Endothelial cell of umbilical vein (primary cell): ENCODE results near the gene PTPRD. TPM values are rescaled to one million over a fixed set of nuclear protein-coding genes. Genes with fewer than 3 reads are reported as not detected.

Experiments used
- BruUV-seq: library from RNA; stranded (reverse); fragments of 400-500 nt; replicated peaks from 2 replicates; lab custom pipeline; 2021; lab: Mats Ljungman, UMichigan
- CTCF ChIA-PET: fragments of 300-600, 350-600 bp; sonication (Branson Sonifier 250); formaldehyde crosslinking; loops from one replicate; lab custom pipeline; 2021; ENCODE audit warnings: antibody characterized with exemption, inconsistent platforms; lab: Charles Lee
- POLR2A ChIA-PET: fragments of 300-600, 350-600 bp; sonication (Branson Sonifier 250); formaldehyde crosslinking; loops from one replicate; lab custom pipeline; 2021; ENCODE audit warnings: antibody characterized with exemption, inconsistent platforms; lab: Charles Lee
- DNase-seq: peaks from one replicate; pipeline ENCODE4 v3.0.0-alpha.2; 2011; ENCODE audit warnings: low read depth, low spot score
- FAIRE-seq: peaks from 2 replicates; lab custom pipeline; 2011; peaks lifted over from hg19 to GRCh38; lab: Jason Lieb, UNC
- H2AFZ ChIP-seq: 2 replicates; pipeline ENCODE4 v1.6.0; 2012; ENCODE audit warnings: low read depth, low read length, control low read depth, inconsistent platforms
- H3K27ac ChIP-seq: 2 replicates; pipeline ENCODE4 v1.5.1; 2011; ENCODE audit warnings: low read depth, mild to moderate bottlenecking, control low read depth, low read length, moderate library complexity; ENCODE audit not compliant: insufficient read depth
- H3K27me3 ChIP-seq, 2 experiments: 2 replicates each; pipeline versions ENCODE4 v1.6.0 to v1.6.1; 2011; ENCODE audit warnings: low read length in 2 of 2, mixed read lengths in 1 of 2; ENCODE audit not compliant: control insufficient read depth in 2 of 2, insufficient read depth in 2 of 2
- H3K36me3 ChIP-seq, 2 experiments: 2 replicates in 1 of 2; 3 replicates in 1 of 2; pipeline ENCODE4 v1.5.1; 2011; ENCODE audit warnings: low read length in 2 of 2, mild to moderate bottlenecking in 1 of 2, moderate library complexity in 1 of 2; ENCODE audit not compliant: control insufficient read depth in 2 of 2, insufficient read depth in 2 of 2; ENCODE audit errors: extremely low read depth in 1 of 2
- H3K4me1 ChIP-seq: 3 replicates; pipeline ENCODE4 v1.5.1; 2011; ENCODE audit warnings: mild to moderate bottlenecking, low read length; ENCODE audit not compliant: control insufficient read depth, insufficient read depth; ENCODE audit errors: extremely low read depth
- H3K4me2 ChIP-seq: 2 replicates; pipeline ENCODE4 v1.6.1; 2011; ENCODE audit warnings: low read length, control low read depth, mixed read lengths; ENCODE audit not compliant: insufficient read depth
- H3K4me3 ChIP-seq, 3 experiments: fragments of 200-600 bp in 1 of 3; sonication (generic), shearing (Covaris generic) in 1 of 3; replicated peaks in 1 of 3; 2 replicates each; pipeline ENCODE4 v1.5.1; 2011 to 2016; ENCODE audit warnings: control low read depth in 3 of 3, low read length in 3 of 3, mild to moderate bottlenecking in 2 of 3, inconsistent platforms in 1 of 3, low read depth in 1 of 3, moderate library complexity in 1 of 3; ENCODE audit not compliant: insufficient read depth in 1 of 3
- H3K79me2 ChIP-seq: 2 replicates; pipeline ENCODE4 v1.6.0; 2012; ENCODE audit warnings: low read length, inconsistent platforms; ENCODE audit not compliant: control insufficient read depth, insufficient read depth
- H3K9ac ChIP-seq: replicated peaks from 2 replicates; pipeline ENCODE3; 2011; ENCODE audit warnings: low read length, control low read depth; ENCODE audit not compliant: insufficient read depth; ENCODE audit errors: extremely low read depth
- H3K9me1 ChIP-seq: replicated peaks from 3 replicates; pipeline ENCODE4 v1.6.0; 2011; ENCODE audit warnings: mild to moderate bottlenecking, low read length; ENCODE audit not compliant: control insufficient read depth, insufficient read depth; ENCODE audit errors: extremely low read depth
- H3K9me3 ChIP-seq: replicated peaks from 2 replicates; pipeline ENCODE4 v1.5.1; 2012; ENCODE audit warnings: low read length, inconsistent platforms; ENCODE audit not compliant: control insufficient read depth, insufficient read depth
- H4K20me1 ChIP-seq: replicated peaks from 2 replicates; pipeline ENCODE3; 2011; ENCODE audit warnings: mild to moderate bottlenecking, low read length; ENCODE audit not compliant: control insufficient read depth, insufficient read depth; ENCODE audit errors: extremely low read depth
- EZH2 ChIP-seq: IDR thresholded peaks from 2 replicates; pipeline ENCODE4 v1.6.1; 2012; ENCODE audit warnings: borderline replicate concordance, low read depth, mild to moderate bottlenecking, moderate library complexity, low read length, inconsistent platforms; ENCODE audit not compliant: severe bottlenecking
- FOS ChIP-seq: IDR thresholded peaks from 2 replicates; pipeline ENCODE4 v1.6.1; 2011; ENCODE audit warnings: mild to moderate bottlenecking, low read length, moderate library complexity, borderline replicate concordance; ENCODE audit not compliant: insufficient read depth
- GATA2 ChIP-seq: IDR thresholded peaks from 2 replicates; pipeline ENCODE4 v1.7.0; 2011; ENCODE audit warnings: low read depth, mild to moderate bottlenecking, moderate library complexity, mixed read lengths, low read length; ENCODE audit not compliant: insufficient read length, insufficient read depth
- JUN ChIP-seq: IDR thresholded peaks from 2 replicates; pipeline ENCODE4 v1.6.1; 2011; ENCODE audit warnings: borderline replicate concordance, low read depth; ENCODE audit not compliant: insufficient read length, insufficient read depth
- MYC ChIP-seq: IDR thresholded peaks from one replicate; pipeline ENCODE4 v1.6.1; 2011; ENCODE audit warnings: mild to moderate bottlenecking, low read depth, low read length
- POLR2A ChIP-seq: IDR thresholded peaks from 2 replicates; pipeline ENCODE4 v1.6.1; 2012; ENCODE audit warnings: low read depth, mild to moderate bottlenecking, control low read depth, low read length
- POLR2AphosphoS5 ChIP-seq: IDR thresholded peaks from 2 replicates; pipeline ENCODE4 v1.6.1; 2012; ENCODE audit warnings: low read depth, mild to moderate bottlenecking, control low read depth, low read length, moderate library complexity; ENCODE audit not compliant: insufficient read depth
- dilution Hi-C: fragments of 300-500 bp; cut with MboI; formaldehyde crosslinking; loops from one replicate; pipeline ENCODE4 v1.15.0; 2019; ENCODE audit warnings: low sequenced_read_pairs; ENCODE audit not compliant: extremely low pct_ligation_motif_present
- intact Hi-C: fragments of 100-400 bp; cut with micrococcal nuclease; formaldehyde crosslinking; loops from one replicate; pipeline ENCODE4 v1.10.0; 2022
- polyA plus RNA-seq, 4 experiments: library from polyadenylated mRNA; depleted of rRNA in 3 of 4; stranded (reverse) in 3 of 4; unstranded in 1 of 4; fragments of >200 nt; gene quantifications; 2 replicates each; pipeline versions ENCODE4 v1.2.1 to v1.2.3, GENCODE V29; 2011 to 2012; ENCODE audit warnings: missing spikeins in 1 of 4
- total RNA-seq: library from RNA; stranded (reverse); gene quantifications from 2 replicates; pipeline ENCODE4 v1.2.3, GENCODE V29; 2021
- TF ChIP-seq, protein P1 (sequence below), 2 donors: IDR thresholded peaks; 1 replicate in 1 of 2; 2 replicates in 1 of 2; pipeline ENCODE4 v1.5.1; 2011; ENCODE audit warnings: low read length in 2 of 2, mild to moderate bottlenecking in 2 of 2, moderate library complexity in 2 of 2, control low read depth in 1 of 2, inconsistent platforms in 1 of 2, low read depth in 1 of 2; ENCODE audit not compliant: insufficient read depth in 1 of 2; ENCODE audit errors: extremely low read depth in 1 of 2
- TF ChIP-seq, protein P2 (sequence below): IDR thresholded peaks from 2 replicates; pipeline ENCODE4 v1.6.1; 2011; ENCODE audit not compliant: insufficient read depth, insufficient read length

Gene PTPRD
- total and polyA plus RNA-seq, 2 donors (not counting 3 experiments of a cell fraction or from before 2014, with no cell fraction given): 5.5 to 5.7 TPM

DNA sequence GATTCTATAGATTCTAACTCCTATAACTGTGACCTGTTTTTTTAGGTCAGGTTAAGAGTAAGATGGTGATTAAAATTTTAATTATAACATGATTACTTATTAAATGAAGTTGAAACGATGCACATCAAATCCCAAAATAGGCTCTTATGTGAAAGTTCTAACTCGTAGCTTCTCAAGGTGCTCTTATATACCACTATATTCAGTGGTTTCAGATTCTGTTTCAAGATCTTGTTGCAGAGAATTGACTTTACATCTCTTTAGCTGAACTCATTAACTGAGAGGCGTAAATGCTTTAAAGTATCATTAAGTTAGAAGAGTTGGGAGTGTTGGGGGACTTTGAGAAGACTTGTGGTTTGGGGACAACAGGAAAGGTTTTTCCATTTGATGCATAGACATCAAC lies 1399.8 kb downstream of the PTPRD start:
- Histone ChIP-seq H3K27me3 (no peaks in the 10 kb centered on the region), H3K4me3 (no peak overlapping the region), H2AFZ (no peak overlapping the region), H3K4me1 (no peaks in the 10 kb centered on the region), H3K9me3 (no peaks in the 10 kb centered on the region), H3K9ac (no peak overlapping the region), H3K27ac (no peak overlapping the region), H3K9me1 (no peaks in the 10 kb centered on the region), H4K20me1 (no peaks in the 10 kb centered on the region), H3K79me2 (no peaks in the 10 kb centered on the region), H3K36me3 (no peaks in the 10 kb centered on the region), H3K4me2 (no peak overlapping the region)
- DNase-seq (no peak), FAIRE-seq (no peak)
- no peak for TF ChIP-seq FOS
- TF ChIP-seq, protein P1, sequence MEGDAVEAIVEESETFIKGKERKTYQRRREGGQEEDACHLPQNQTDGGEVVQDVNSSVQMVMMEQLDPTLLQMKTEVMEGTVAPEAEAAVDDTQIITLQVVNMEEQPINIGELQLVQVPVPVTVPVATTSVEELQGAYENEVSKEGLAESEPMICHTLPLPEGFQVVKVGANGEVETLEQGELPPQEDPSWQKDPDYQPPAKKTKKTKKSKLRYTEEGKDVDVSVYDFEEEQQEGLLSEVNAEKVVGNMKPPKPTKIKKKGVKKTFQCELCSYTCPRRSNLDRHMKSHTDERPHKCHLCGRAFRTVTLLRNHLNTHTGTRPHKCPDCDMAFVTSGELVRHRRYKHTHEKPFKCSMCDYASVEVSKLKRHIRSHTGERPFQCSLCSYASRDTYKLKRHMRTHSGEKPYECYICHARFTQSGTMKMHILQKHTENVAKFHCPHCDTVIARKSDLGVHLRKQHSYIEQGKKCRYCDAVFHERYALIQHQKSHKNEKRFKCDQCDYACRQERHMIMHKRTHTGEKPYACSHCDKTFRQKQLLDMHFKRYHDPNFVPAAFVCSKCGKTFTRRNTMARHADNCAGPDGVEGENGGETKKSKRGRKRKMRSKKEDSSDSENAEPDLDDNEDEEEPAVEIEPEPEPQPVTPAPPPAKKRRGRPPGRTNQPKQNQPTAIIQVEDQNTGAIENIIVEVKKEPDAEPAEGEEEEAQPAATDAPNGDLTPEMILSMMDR (IDR thresholded peaks at IDR 0.05; ENCODE audit: extremely low read depth in 1 of 2, insufficient read depth in 1 of 2, low read depth in 1 of 2, low read length in 2 of 2): no peak
- no peak for TF ChIP-seq JUN
- TF ChIP-seq POLR2AphosphoS5: no peak
- ChIA-PET CTCF (no interaction called here), POLR2A (no interaction called here)
- dilution Hi-C loops: no loop called here
- intact Hi-C loops: no loop called here
- BruUV-seq: no TSS peak

DNA sequence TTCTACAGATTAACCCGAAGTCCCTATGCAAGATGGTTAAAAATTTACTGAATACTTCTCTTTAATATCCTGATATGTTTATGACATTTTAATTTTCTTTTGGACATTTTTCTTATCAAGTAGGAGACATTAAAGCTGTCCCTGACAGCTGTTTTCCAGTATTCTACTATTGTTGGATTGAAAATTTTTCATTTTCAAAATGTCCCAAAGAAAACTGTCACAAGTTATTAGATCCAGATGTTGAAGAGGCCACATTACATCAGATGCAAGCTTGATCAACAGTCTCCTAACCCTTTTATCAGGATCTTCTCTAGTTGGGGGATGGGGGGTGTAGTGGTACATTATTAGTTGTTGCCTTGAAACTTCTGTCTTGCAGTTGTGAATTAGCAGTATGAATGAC lies 1410.5 kb downstream of the PTPRD start:
- ChIA-PET POLR2A (no interaction called here), CTCF (no interaction called here)
- Histone ChIP-seq H3K4me1 (no peaks in the 10 kb centered on the region), H3K79me2 (no peaks in the 10 kb centered on the region), H2AFZ (no peak overlapping the region), H3K9me3 (peaks cover 2% of the 10 kb centered on the region), H3K9ac (no peak overlapping the region), H3K4me2 (no peak overlapping the region), H3K4me3 (no peak overlapping the region), H3K9me1 (no peaks in the 10 kb centered on the region), H3K27me3 (no peaks in the 10 kb centered on the region), H3K36me3 (no peaks in the 10 kb centered on the region), H4K20me1 (no peaks in the 10 kb centered on the region), H3K27ac (no peak overlapping the region)
- no peak for FAIRE-seq
- no TSS peak for BruUV-seq
- intact Hi-C loops (no loop called here), dilution Hi-C loops (no loop called here)
- TF ChIP-seq GATA2 (no peak), POLR2A (no peak), FOS (no peak), POLR2AphosphoS5 (no peak), MYC (no peak), EZH2 (no peak), JUN (no peak)
- TF ChIP-seq, protein P1 (IDR thresholded peaks at IDR 0.05; ENCODE audit: extremely low read depth in 1 of 2, insufficient read depth in 1 of 2, low read depth in 1 of 2, low read length in 2 of 2): no peak
- TF ChIP-seq, protein P2, sequence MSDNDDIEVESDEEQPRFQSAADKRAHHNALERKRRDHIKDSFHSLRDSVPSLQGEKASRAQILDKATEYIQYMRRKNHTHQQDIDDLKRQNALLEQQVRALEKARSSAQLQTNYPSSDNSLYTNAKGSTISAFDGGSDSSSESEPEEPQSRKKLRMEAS: no peak
- no peak for DNase-seq
